ENCODE measurements around the gene PCNX1.
"Not testable (repeated sequence)": the region's sequence is repeated elsewhere in the genome, so short reads cannot be mapped to it uniquely, and the experiment has no call there.

The PCNX1 gene

DNA sequence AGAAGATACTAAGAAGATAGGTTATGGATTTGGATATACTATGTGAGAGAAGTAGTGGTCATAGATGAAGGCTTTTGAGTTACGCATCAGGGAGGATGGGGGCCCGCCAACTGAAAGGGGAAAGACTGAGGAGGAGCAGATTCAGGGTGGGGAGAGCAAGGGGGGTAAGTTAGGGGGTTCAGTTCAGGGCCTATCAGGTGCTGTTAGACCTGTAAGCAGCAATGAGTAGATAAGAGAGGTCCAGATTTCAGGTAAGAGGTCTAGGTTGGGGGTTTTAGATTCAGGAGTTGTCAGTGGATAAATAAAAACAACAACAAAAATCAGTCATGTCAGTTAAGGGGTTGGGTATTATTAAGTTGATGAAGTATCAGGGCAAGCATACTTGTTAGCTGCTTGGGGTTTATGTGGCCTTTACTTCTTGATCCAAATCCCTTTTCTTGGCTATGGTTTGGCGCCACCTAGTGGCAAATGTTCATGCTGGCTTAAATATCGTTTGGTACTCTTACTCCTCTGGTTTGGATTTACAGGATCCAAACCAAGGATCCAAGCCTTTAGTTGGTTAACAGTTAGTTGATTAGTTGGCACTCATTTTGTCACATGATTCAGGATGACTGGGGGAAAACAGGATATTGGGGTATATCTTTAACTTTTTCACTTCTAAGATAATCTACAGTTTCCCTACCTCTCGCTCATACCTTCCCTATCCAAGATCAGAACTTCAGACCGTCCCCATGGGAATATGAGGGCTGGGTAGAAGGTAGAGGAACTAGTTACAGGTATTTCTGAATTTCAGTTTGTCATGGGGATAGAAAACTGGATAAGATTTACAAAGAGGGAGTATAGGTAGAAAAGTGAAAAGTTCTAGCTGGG, 65.1 kb downstream of the PCNX1 start:
- peak; percentile 79 for DNase-seq

DNA sequence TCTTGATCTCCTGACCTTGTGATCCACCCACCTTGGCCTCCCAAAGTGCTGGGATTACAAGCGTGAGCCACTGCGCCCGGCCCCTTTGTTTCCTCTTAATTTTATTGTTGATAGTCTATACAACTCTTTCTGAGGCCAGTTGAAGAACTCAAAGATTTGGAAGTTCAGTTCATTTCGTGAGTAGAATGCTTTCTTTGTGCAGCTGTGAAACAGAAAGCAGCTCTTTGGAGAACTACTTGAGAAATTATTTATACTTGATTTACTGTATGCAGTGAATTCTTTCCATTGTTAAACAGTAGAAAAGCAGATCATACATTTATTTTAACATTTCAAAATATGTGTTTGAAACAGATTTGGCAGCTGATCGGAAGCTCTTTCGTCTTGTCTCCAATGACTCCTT, 69.3 kb downstream of the PCNX1 start:
- no peak for DNase-seq

DNA sequence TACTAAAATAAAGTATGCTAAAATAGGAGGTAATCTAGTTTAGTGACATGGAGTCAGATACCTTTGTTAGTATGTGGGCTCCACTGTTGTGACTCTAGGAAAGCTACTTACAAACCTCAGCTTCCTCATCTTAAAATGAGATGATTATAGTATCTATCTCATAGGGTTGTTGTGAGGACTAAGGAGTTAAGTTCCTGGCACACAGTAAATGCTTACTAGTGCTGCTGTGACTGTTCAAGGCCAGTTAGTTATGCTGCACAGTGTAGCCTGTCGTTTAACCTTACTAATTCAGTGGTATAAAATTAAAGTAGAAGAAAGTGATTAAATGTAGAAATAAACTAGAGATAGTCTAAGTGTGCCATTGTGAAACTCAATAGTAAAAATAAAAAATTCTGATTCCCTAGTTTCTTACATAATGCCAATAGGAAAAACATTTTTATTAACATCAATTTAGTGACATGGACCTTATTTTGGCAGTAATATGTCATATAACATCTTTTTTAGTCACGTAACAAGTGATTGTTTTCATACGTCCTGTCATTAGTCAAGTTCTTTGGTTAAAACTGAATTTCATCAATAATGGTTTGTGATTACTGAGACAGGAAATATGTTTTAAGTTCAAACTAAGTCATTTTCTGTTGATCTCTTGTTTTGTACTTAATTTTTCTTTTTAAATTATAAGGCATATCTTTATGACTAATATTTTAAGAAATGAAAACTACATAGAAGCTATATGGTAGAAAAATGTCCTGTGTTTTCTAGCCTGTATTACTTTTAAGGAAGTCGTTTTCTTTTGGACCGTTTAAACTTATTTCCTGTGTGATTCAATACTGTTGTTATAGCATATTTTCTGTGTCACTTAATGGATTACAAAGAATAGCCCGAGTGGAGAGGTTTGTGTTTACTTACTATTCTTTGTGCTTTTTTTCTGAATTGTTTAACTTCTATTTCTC, 74.0 kb downstream of the PCNX1 start:
- no peak for DNase-seq

DNA sequence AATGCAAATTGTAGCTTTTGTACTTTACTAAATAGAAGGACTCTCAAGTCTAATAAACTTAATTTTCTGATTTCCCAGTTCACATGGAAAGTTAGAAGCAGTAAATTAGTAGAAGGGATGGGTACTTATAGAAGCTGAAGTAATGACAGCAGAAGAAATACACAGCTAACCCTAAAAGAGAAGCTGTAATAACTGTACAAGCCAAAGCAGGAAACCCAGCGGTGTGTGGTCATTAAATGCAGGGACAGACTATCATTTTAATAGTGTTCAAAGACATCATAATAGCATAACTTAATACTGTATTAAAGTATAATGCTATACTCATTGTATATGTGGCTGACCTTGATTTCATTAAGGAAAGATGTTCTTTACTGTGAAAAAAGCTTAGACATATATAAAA, 74.9 kb downstream of the PCNX1 start:
- DNase-seq, result no peak

DNA sequence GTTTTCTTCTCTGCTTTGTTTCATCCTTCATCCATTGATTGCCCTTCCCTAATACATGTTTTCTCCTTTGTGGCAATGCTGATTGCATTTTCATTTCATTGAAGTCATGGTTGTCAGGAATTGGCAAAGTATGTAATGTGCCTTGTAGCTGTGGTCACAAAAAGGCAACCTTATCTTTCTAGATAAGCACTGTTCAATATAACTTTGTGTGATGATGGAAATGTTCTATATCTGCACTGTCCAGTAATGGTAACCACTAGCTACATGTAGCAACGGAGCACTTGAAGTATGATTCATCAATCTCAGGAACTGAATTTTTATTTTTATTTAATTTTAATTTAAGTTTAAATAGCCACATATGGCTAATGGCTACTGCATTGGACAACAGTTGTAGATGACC, 79.8 kb downstream of the PCNX1 start:
- DNase-seq, result no peak

DNA sequence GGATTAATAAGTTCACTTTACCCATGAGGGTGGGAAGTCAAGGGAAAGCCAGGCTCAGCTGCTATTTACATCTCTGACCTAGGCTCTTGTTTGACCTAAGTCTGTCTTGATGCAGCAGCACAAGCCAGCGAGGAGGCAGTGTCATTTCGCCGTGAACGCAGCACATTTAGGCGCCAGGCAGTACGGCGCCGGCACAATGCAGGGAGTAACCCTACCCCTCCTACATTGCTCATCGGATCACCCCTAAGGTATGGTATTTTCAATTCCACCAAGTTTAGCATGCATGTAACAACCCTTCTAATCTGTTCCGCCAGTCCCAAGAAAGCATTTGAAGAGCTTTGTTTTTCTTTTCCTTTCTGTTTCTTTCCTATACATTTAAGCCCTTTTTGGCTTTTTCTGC, 81.2 kb downstream of the PCNX1 start:
- DNase-seq, result no peak

DNA sequence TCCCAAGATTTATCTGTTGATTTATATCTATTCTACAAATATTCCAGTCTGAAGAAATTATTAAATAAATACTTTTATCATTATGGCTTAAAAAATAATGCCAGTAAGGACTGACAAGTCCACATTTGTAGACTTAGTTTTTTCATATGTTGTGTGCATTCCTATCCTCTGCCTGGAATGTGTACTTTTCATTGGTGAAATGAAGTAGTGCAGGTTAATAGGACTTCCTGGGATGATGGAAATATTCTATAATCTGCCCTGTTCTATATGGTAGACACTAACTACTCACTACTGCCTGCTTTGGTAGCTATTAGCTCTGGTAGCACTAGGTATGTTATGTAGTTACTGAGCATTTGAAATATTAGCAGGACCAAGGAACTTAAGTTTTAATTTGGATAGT, 86.7 kb downstream of the PCNX1 start:
- DNase-seq, result no peak

DNA sequence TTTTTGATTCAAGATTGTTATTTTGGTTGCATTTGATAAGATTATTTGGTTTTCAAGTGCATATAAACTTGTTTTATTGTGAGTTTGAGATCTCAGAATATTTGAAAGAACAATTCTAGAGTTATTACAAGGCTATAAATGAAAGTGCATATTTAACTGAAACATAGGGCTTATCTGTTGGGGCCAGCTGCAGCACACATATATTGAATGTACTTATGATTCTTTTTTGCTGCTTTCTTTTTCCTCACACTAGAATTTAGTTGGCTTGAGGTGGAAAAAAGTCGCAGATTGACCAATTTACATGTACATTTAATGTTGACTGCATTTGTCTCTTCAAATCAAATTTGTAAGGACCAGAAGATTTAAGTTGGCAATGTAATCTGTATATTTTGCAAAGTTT, 88.0 kb downstream of the PCNX1 start:
- no peak for DNase-seq

DNA sequence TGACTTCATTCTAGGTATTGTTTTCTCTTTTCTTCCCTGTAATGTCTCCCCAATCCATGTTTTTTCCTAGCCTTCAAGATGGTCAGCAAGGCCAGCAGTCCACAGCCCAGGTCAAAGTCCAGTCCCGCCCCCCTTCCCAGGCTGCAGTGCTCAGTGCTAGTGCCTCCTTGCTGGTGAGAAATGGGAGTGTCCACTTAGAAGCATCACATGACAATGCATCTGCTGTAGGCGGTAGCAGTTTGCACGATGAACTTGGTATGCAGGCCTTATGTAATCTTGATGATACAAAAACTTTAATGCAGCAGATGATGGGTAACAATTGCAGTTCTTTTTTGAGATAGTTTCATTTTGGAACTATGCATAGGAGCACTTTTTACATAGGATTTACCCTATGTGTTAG, 88.4 kb downstream of the PCNX1 start:
- DNase-seq, result no peak

DNA sequence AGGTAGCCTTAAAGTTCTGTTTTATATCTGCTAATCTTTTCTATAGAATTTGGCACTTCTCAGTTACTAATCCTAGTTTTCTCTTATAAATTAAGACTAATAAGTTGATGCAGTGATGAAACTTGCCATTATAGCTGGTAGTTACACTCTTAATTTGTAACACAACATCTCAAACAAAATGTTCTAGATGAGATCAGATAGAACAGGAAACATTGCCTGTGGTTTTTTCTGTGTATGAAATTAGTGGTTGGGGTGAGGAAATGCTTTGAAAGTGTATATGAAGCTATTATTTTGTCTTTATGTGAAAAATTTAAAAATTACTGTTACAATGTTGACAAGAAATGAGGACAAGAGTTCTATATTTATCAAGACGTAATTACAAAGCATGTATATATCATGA, 91.9 kb downstream of the PCNX1 start:
- DNase-seq, result no peak

DNA sequence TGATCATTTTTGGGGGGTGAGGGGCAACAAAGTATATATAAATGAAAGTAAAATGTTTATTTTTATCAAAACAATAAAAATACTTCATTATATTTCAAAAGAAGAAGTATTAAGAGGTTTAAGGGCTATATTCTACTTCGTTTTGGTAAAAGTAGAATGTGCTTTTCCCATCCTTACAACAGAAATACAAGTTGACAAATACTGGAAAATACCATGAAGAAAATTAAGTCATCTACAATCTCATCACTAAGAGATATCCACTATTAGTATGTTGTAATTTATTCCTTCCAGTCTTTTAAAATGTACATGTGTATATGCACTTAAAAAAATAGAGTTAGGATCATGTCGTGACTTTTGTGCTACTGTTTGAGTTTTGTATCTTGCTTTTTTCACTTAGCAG, 92.8 kb downstream of the PCNX1 start:
- DNase-seq, result no peak

DNA sequence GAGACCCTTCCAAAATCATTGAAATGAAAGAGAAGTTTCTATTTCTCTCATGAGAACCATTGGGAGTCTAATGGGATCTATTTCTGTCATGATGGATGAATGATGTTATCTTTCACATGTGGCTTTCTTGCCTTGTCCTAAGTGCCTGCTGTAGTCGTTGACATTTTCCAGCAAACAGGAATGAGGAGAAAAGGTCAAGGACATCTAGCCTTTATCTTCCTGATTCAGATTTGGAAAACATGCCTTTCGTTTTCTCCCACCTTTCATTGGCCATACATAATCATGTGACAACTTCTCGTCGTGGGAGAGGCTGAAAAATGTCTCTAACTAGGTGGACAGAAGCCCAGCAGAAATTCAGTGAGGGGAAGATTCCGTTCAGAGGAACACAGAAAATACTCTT, 94.5 kb downstream of the PCNX1 start:
- DNase-seq, result no peak

DNA sequence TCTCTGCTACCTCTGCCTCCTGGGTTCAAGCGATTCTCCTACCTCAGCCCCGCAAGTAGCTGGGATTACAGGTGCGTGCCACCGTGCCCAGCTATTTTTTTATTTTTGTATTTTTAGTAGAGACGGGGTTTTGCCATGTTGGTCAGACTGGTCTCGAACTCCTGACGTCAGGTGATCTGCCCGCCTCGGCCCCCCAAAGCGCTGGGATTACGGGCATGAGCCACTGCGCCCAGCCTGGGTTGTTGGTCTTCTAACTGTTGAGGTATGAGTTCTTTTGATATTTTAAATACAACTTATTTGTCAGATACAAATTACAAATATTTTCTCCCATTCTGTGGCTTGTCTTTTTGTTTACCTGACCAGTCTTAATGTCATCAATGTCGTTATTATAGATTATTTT, 95.9 kb downstream of the PCNX1 start:
- no peak for DNase-seq

DNA sequence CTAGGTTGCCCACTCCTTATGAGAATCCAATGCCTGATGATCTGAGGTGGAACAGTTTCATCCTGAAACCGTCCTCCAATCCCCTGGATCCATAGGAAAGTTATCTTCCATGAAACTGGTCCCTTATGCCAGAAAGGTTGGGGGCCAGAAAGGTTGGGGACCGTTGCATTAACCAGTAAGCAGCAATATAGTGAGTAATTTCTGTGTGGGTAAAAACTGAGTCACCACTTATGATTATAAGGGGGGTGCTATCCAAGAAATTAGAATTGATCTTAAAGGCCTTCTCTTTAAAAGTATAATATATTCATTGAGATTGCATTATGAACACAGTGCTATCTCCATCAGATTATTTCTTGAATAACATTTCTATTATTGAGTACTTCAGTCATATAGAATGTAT, 97.2 kb downstream of the PCNX1 start:
- DNase-seq, result no peak

DNA sequence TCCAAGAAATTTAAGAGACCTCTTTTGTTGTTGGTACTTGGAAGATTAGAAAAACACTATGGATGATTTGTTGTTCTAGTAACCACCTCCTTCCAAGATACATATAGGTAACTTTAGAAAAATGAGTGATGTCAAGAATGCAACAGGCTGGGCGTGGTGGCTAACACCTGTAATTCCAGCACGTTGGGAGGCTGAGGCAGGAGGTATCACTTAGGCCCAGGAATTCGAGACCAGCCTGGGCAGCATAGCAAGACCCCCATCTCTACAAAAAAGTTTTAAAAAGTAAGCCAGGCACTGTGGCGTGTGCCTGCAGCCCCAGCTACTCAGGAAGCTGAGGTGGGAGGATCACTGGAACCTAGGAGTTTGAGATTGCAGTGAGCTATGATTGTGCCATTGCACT, 97.8 kb downstream of the PCNX1 start:
- no peak for DNase-seq

DNA sequence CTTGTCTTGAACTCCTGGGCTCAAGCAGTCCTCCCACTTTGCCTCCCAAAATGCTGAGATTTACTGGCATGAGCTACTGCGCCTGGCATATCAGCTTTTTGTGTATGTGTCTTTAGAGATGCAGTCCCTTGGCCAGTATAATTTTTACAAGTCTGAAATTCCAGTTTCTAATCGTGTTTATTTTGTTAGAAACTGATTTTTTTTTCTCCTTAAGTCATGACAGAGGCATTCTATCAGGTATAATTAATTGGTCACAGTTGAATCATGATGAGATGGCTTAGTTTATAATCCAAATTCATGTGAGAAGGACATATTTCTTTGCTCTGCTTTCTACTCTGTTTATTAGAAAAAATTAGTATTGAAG, 98.9 kb downstream of the PCNX1 start:
- DNase-seq, result no peak

DNA sequence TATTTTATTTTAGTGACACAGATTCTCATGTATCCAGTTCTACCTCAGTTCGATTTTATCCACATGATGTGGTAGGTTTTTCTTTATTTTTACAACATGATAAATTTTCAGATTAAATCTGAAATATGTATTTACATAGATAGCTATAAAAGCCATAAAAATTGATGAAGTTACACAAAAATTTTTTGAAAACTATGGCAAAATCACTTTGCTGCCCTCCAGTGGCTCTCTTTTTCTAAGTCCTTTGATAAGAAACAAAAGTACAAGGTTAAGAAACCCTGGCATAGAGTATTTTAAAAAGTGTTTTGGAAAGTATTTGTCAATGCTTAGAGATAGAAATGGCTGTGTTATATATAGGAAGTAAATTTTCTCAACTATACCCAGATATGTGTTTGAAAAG, 104.2 kb downstream of the PCNX1 start:
- no peak for DNase-seq

DNA sequence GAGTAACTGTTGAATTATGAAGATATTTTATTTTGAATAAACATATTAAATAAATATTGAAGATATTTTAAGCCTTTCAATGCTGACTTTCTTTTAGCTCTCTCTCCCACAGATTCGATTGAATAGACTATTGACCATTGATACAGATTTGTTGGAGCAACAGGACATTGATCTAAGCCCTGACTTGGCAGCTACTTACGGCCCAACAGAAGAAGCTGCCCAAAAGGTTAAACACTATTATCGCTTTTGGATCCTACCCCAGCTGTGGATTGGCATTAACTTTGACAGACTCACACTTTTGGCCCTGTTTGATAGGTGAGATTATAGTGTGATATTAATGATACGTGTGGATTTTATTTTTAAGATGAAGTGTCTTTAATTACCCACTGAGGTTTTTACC, 105.6 kb downstream of the PCNX1 start:
- no peak for DNase-seq

DNA sequence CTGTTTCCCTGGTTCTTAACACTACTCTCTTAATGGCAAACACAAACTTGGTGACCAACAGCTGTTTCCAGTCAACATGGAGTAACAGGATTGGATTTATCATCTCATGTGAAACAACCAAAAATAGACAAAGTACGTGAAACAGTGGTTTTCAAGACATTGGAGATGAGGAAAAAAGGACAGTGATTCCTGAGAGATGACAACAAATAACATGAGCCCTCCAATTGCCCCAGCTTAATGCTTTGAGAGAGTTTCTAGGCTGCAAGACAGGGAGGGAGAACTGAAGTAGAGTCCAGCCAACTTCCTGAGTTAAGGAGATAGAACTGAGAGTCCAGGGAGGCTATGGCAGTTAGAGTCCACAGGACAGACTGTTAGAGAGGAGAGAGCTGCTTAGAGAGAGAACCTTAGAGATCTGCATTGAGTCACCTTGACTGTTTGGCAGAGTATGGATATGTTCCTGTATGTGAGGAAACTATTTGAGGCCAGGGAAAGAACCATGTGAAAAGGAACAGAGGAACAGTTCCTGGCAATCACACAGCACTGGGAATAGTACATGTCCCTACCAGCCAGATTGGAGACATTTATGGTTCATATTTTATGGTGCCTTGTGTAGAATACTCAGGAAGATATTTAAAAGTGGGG, 106.4 kb downstream of the PCNX1 start:
- no peak for DNase-seq

DNA sequence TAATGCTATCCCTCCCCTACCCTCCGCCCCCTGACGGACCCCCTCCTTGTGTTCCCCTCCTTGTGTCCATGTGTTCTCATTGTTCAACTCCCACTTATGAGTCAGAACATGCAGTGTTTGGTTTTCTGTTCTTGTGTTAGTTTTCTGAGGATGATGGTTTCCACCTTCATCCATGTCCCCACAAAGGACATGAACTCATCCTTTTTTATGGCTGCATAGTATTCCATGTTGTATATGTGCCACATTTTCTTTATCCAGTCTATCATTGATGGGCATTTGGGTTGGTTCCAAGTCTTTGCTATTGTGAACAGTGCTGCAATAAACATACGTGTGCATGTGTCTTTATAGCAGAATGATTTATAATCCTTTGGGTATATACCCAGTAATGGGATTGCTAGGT, 112.7 kb downstream of the PCNX1 start:
- DNase-seq, result not testable (repeated sequence)

DNA sequence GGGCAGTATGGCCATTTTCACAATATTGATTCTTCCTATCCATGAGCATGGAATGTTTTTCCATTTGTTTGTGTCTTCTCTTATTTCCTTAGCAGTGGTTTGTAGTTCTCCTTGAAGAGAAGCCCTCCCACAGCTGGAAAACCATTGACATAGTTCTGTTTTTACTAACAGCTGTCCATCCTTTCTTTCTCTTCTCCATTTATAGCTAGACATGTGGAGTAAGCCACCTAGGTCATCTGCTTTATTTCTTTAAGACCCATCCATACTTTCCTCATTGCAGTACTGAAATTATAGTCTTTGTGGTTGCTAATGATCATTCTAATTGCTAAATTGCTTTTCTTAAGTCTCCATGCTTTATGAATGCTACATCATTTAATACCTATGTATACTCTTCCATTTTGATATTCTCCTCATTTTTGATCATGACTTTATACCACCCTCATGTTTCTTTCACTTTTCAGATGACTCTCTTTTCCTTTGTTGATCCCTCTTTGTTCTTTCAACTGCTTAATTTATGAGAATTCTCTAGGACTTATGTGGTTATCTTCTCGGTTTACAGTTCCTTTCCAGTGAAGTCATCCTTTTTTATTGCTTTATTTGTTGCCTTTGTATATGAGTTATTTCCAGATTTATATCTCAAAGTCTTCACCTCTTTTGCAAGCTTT, 114.2 kb downstream of the PCNX1 start:
- no peak for DNase-seq

DNA sequence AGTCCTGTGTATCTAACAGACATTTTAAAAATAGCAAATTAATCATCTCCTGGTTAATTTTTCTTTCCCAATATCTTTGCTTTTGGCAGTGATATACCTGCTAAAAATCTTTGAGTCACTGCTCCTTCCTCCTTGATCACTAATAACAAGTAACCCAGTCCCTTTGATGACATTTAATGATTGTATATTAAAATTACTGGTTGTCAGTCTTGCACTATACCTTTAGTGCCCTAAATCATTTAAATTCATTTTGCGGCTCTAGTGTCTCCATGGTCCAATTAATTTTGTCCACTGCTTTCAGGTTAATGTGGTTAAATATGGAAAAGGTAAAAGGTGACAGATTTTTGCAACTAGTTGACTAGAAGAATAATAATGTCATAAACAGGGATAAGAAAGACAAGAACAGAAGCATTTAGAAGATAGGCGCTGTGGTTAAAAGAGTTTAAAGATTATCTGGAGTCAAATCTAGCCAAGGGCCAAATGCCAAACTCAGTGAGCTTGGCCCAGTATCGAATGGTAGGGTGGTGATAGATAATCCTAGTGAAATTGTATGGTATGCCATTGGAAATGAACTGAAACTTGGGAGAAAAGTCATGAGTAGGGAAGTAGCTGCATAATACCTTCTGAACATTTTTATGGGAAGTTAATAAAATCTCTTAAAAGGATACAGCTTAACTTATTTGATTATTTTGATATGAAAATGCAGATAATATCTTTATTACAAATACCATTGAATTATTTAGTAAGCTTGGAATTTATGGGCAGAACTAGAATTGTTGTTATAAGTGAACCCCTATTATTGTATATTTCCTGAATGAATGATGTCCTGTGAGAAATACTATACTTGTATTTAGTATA, 115.0 kb downstream of the PCNX1 start:
- no peak for DNase-seq

All from NCI-H345 (cell line).